Measurements from ENCODE around the gene KDM4B. TPM values are rescaled to one million over a fixed set of nuclear protein-coding genes. Genes with fewer than 3 reads are reported as not detected.

The KDM4B gene
- total RNA-seq, 1 experiment from 2014 or later = 35.9 TPM

DNA sequence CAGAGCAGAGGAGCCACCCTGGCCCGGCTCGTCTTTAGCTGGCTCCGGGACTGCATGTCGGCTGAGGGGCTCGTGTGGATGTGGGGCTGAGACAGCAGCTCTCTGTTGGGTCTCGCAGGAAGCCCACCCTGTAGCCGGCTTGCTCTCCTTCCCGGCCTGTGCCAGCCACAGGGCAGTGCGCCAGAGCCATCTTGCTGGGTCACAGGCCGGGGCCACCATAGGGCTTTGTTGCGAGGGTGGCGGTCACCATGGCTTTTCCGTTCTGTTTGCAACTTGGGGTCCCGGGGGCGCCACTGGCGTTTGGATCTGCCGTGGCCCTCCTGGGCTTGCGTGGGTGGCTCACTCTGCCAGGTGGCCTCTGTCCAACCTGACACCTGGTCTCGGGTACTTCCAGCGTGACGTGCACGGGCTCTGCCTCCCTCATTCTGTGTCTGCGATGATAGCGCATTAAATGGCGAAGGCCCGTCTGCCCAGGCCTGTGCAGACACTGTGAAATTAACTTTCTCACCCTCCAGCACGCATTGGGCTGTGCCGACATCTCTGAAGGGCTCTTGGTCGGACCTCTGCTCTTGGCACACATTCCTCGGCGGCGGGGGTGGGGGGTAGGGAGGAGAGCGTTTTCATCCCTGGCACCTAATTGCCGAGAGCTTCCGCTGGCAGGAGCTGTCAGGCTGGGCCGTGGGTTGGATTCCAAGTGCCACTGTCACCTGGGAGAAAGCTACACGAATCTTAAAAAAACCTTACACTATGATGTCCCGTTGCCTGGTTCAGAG is 95.1 kb downstream of the KDM4B start:
- H3K4me2 ChIP-seq (ENCODE audit: low read length) = no peak overlapping the region
- DNase-seq (ENCODE audit: low read depth, low spot score) (no peak), ATAC-seq (no peak)
- no peak for TF ChIP-seq JUND (IDR thresholded peaks at IDR 0.05)
- no peak for TF ChIP-seq CBX3 (IDR thresholded peaks at IDR 0.05; ENCODE audit: low read depth)
- TF ChIP-seq FOSL1 (IDR thresholded peaks at IDR 0.05; ENCODE audit: low read depth) = no peak
- no peak for TF ChIP-seq ELF1 (IDR thresholded peaks at IDR 0.05; ENCODE audit: borderline replicate concordance, low read depth)
- H3K9ac ChIP-seq (ENCODE audit: low read length) = no peak overlapping the region
- no peaks in the 10 kb centered on the region for H3K4me1 ChIP-seq (ENCODE audit: control insufficient read depth in 1 of 2, insufficient read depth in 2 of 2, low read length in 2 of 2)
- no peaks in the 10 kb centered on the region for H4K20me1 ChIP-seq (ENCODE audit: insufficient read depth)
- no peak overlapping the region for H3K4me3 ChIP-seq (replicated peaks in 1 of 2; ENCODE audit: low read depth in 1 of 2, low read length in 2 of 2)
- H2AFZ ChIP-seq (ENCODE audit: low read depth, low read length, poor library complexity, severe bottlenecking) = no peak overlapping the region
- intact Hi-C loops (cut with micrococcal nuclease) = no loop called here
- POLR2A ChIA-PET = no interaction called here
- no peaks in the 10 kb centered on the region for H3K79me2 ChIP-seq (ENCODE audit: insufficient read depth, low read length)
- RAD21 ChIA-PET (ENCODE audit: low non-redundant PET in 1 of 2, low total read pairs in 2 of 2, uncharacterized antibody in 2 of 2, unreplicated experiment in 2 of 2) = no interaction called here
- CTCF ChIA-PET = no interaction called here
- H3K36me3 ChIP-seq (ENCODE audit: control insufficient read depth in 1 of 2, insufficient read depth in 2 of 2, low read length in 2 of 2) = no peaks in the 10 kb centered on the region
- H3K9me2 ChIP-seq (ENCODE audit: insufficient read depth) = no peaks in the 10 kb centered on the region
- H3K27me3 ChIP-seq (ENCODE audit: insufficient read depth, low read length) = no peaks in the 10 kb centered on the region
- BruUV-seq (replicated peaks) = no TSS peak
- no peak overlapping the region for H3K27ac ChIP-seq (ENCODE audit: low read depth, low read length)
- no peaks in the 10 kb centered on the region for H3K9me3 ChIP-seq (ENCODE audit: control insufficient read depth in 1 of 2, insufficient read depth in 1 of 2, low read depth in 1 of 2, low read length in 2 of 2)

GRCh38 chr19:5064896-5065295 is 96.0 kb downstream of the KDM4B start:
- no TSS peak for BruUV-seq (replicated peaks)
- ChIA-PET RAD21 (ENCODE audit: low non-redundant PET in 1 of 2, low total read pairs in 2 of 2, uncharacterized antibody in 2 of 2, unreplicated experiment in 2 of 2) (no interaction called here), CTCF (no interaction called here)

More at GRCh38 chr19:5064896-5065295, 96.0 kb downstream of the KDM4B start:
- TF ChIP-seq ELF1 (IDR thresholded peaks at IDR 0.05; ENCODE audit: borderline replicate concordance, low read depth) = no peak
- no peak for TF ChIP-seq YY1 (IDR thresholded peaks at IDR 0.05; ENCODE audit: extremely low read depth, insufficient replicate concordance, low read depth, low read length)
- no peak for TF ChIP-seq CTCF (IDR thresholded peaks at IDR 0.05 in 2 of 3, conservative IDR thresholded peaks at IDR 0.05 in 1 of 3; ENCODE audit: borderline replicate concordance in 1 of 3, insufficient read depth in 1 of 3, low read depth in 2 of 3, low read length in 2 of 3)
- no peak for TF ChIP-seq ZFX (IDR thresholded peaks at IDR 0.05)
- no peak for TF ChIP-seq SP1 (IDR thresholded peaks at IDR 0.05; ENCODE audit: low read depth)
- no peak for TF ChIP-seq SIN3A (IDR thresholded peaks at IDR 0.05; ENCODE audit: low read depth)
- TF ChIP-seq ZNF274 (IDR thresholded peaks at IDR 0.05; ENCODE audit: low read depth, low read length) = no peak
- no peak overlapping the region for H3K4me2 ChIP-seq (ENCODE audit: low read length)
- no peaks in the 10 kb centered on the region for H3K79me2 ChIP-seq (ENCODE audit: insufficient read depth, low read length)
- no peak overlapping the region for H3K27ac ChIP-seq (ENCODE audit: low read depth, low read length)
- H3K27me3 ChIP-seq (ENCODE audit: insufficient read depth, low read length) = no peaks in the 10 kb centered on the region
- intact Hi-C loops (cut with micrococcal nuclease) = no loop called here
- no peak overlapping the region for H3K4me3 ChIP-seq (replicated peaks in 1 of 2; ENCODE audit: low read depth in 1 of 2, low read length in 2 of 2)
- H3K36me3 ChIP-seq (ENCODE audit: control insufficient read depth in 1 of 2, insufficient read depth in 2 of 2, low read length in 2 of 2) = no peaks in the 10 kb centered on the region
- H4K20me1 ChIP-seq (ENCODE audit: insufficient read depth) = no peaks in the 10 kb centered on the region
- POLR2A ChIA-PET = no interaction called here
- H3K9me3 ChIP-seq (ENCODE audit: control insufficient read depth in 1 of 2, insufficient read depth in 1 of 2, low read depth in 1 of 2, low read length in 2 of 2) = no peaks in the 10 kb centered on the region
- ATAC-seq = no peak
- H2AFZ ChIP-seq (ENCODE audit: low read depth, low read length, poor library complexity, severe bottlenecking) = no peak overlapping the region
- DNase-seq (ENCODE audit: low read depth, low spot score) = no peak
- H3K4me1 ChIP-seq (ENCODE audit: control insufficient read depth in 1 of 2, insufficient read depth in 2 of 2, low read length in 2 of 2) = no peaks in the 10 kb centered on the region
- no peaks in the 10 kb centered on the region for H3K9me2 ChIP-seq (ENCODE audit: insufficient read depth)
- H3K9ac ChIP-seq (ENCODE audit: low read length) = no peak overlapping the region

Measured in HCT116 (cell line).